Immature natural killer cell (primary cell): ENCODE data around the gene CPTP. TPM values are rescaled to one million over a fixed set of nuclear protein-coding genes. Genes with fewer than 3 reads are reported as not detected.
A peak's percentile ranks its signal among the peaks of the same experiment; 100 is the strongest.

Source experiments
- DNase-seq, 3 donors: peaks; one replicate each; pipeline ENCODE4 v3.0.0; 2022; ENCODE audit warnings: mixed read lengths in 1 of 3
- H3K27ac Mint-ChIP-seq, 6 donors: one replicate each; pipeline ENCODE4 v1.8.0; 2020; ENCODE audit warnings: mixed read lengths in 6 of 6, mild to moderate bottlenecking in 5 of 6, inconsistent platforms in 4 of 6, moderate library complexity in 3 of 6
- H3K27me3 Mint-ChIP-seq, 3 donors: one replicate each; pipeline ENCODE4 v1.8.0; 2020 to 2021; ENCODE audit warnings: low read depth in 3 of 3, mild to moderate bottlenecking in 3 of 3, mixed read lengths in 3 of 3, moderate library complexity in 3 of 3, inconsistent platforms in 1 of 3
- H3K36me3 Mint-ChIP-seq, 3 donors: one replicate each; pipeline ENCODE4 v1.8.0; 2020; ENCODE audit warnings: mixed read lengths in 3 of 3, inconsistent platforms in 2 of 3, mild to moderate bottlenecking in 2 of 3
- H3K4me1 Mint-ChIP-seq, 2 donors: one replicate each; pipeline ENCODE4 v1.8.0; 2020; ENCODE audit warnings: inconsistent platforms in 2 of 2, mild to moderate bottlenecking in 2 of 2, mixed read lengths in 2 of 2, moderate library complexity in 1 of 2
- H3K4me3 Mint-ChIP-seq, 5 donors: one replicate each; pipeline ENCODE4 v1.8.0; 2020; ENCODE audit warnings: mild to moderate bottlenecking in 5 of 5, mixed read lengths in 5 of 5, inconsistent platforms in 3 of 5, moderate library complexity in 3 of 5
- H3K9me3 Mint-ChIP-seq, 6 donors: one replicate each; pipeline ENCODE4 v1.8.0; 2020; ENCODE audit warnings: mild to moderate bottlenecking in 6 of 6, mixed read lengths in 6 of 6, inconsistent platforms in 4 of 6, moderate library complexity in 3 of 6
- polyA plus RNA-seq, 3 donors: library from polyadenylated mRNA; unstranded; fragments of 300-500 nt; fragmentation: Illumina TruSeq; gene quantifications; one replicate each; pipeline ENCODE4 v1.2.3, GENCODE V29; 2021

Gene CPTP
- polyA plus RNA-seq, 3 donors from 2014 or later, result 9.2 to 23.7 (median 10.5) TPM

GRCh38 chr1:1344655-1345361 is 20.2 kb downstream of the CPTP start:
- peaks cover 0 to 18% of the 10 kb centered on the region in 2 donors for H3K4me1 Mint-ChIP-seq
- no peak overlapping the region for H3K27ac Mint-ChIP-seq
- DNase-seq, result no peak
- peaks cover under 1 to 2% (median 2%) of the 10 kb centered on the region in 3 donors for H3K27me3 Mint-ChIP-seq
- peaks cover 0 to 5% (median 0%) of the 10 kb centered on the region in 3 donors for H3K36me3 Mint-ChIP-seq
- no peak overlapping the region for H3K4me3 Mint-ChIP-seq
- no peaks in the 10 kb centered on the region for H3K9me3 Mint-ChIP-seq

- H3K27me3 Mint-ChIP-seq, result peaks cover 0 to 2% (median 2%) of the 10 kb centered on the region in 3 donors
- no peak overlapping the region for H3K4me3 Mint-ChIP-seq
- H3K36me3 Mint-ChIP-seq, result peaks cover 0 to 5% (median 0%) of the 10 kb centered on the region in 3 donors
- H3K9me3 Mint-ChIP-seq, result no peaks in the 10 kb centered on the region
- no peak for DNase-seq
- H3K4me1 Mint-ChIP-seq, result peaks cover 0 to 18% of the 10 kb centered on the region in 2 donors
- H3K27ac Mint-ChIP-seq, result no peak overlapping the region
Measured at GRCh38 chr1:1345384-1345783, 20.8 kb downstream of the CPTP start.

GRCh38 chr1:1345860-1346500 is 21.4 kb downstream of the CPTP start:
- Mint-ChIP-seq H3K27ac (no peak overlapping the region), H3K4me3 (no peak overlapping the region), H3K27me3 (peaks cover 0 to 2% (median 2%) of the 10 kb centered on the region in 3 donors), H3K36me3 (peaks cover 0 to 3% (median 0%) of the 10 kb centered on the region in 3 donors), H3K9me3 (no peaks in the 10 kb centered on the region), H3K4me1 (peaks cover 0 to 15% of the 10 kb centered on the region in 2 donors)
- DNase-seq, result no peak

- Mint-ChIP-seq H3K4me3 (peak overlapping the region in 2 of 5 donors; percentile 53 to 68), H3K36me3 (no peaks in the 10 kb centered on the region)
- DNase-seq, result no peak
Measured at GRCh38 chr1:1346501-1346890, 21.9 kb downstream of the CPTP start.

GRCh38 chr1:1347026-1347595 is 22.5 kb downstream of the CPTP start:
- no peaks in the 10 kb centered on the region for H3K9me3 Mint-ChIP-seq
- H3K27ac Mint-ChIP-seq, result no peak overlapping the region
- H3K36me3 Mint-ChIP-seq, result no peaks in the 10 kb centered on the region

More at GRCh38 chr1:1346501-1346890, 21.9 kb downstream of the CPTP start:
- H3K27me3 Mint-ChIP-seq, result peaks cover 0 to 2% (median 0%) of the 10 kb centered on the region in 3 donors
- H3K9me3 Mint-ChIP-seq, result no peaks in the 10 kb centered on the region
- H3K4me1 Mint-ChIP-seq, result peaks cover 0 to 14% of the 10 kb centered on the region in 2 donors
- H3K27ac Mint-ChIP-seq, result no peak overlapping the region

GRCh38 chr1:1347663-1348419 is 23.2 kb downstream of the CPTP start:
- no peak for DNase-seq
- Mint-ChIP-seq H3K36me3 (no peaks in the 10 kb centered on the region), H3K9me3 (no peaks in the 10 kb centered on the region), H3K27ac (peak overlapping the region in 1 of 6 donors; percentile 25), H3K4me3 (peak overlapping the region; percentile 62 to 85 (median 71)), H3K4me1 (peaks cover 0 to 15% of the 10 kb centered on the region in 2 donors), H3K27me3 (peaks cover 2 to 3% (median 3%) of the 10 kb centered on the region in 3 donors)

More at GRCh38 chr1:1347026-1347595, 22.5 kb downstream of the CPTP start:
- H3K4me1 Mint-ChIP-seq, result peaks cover 0 to 14% of the 10 kb centered on the region in 2 donors
- peaks cover 0 to 2% (median 0%) of the 10 kb centered on the region in 3 donors for H3K27me3 Mint-ChIP-seq
- DNase-seq, result no peak
- H3K4me3 Mint-ChIP-seq, result peak overlapping the region in 4 of 5 donors; percentile 42 to 68 (median 50)

- DNase-seq, result no peak
- Mint-ChIP-seq H3K36me3 (no peaks in the 10 kb centered on the region), H3K27me3 (peaks cover 2 to 4% (median 3%) of the 10 kb centered on the region in 3 donors), H3K4me1 (peaks cover 0 to 15% of the 10 kb centered on the region in 2 donors), H3K27ac (peak overlapping the region in 2 of 6 donors; percentile 32 to 69), H3K9me3 (no peaks in the 10 kb centered on the region), H3K4me3 (peak overlapping the region; percentile 65 to 85 (median 71))
Measured at GRCh38 chr1:1348420-1349255, 24.0 kb downstream of the CPTP start.

GRCh38 chr1:1349256-1350012 is 24.8 kb downstream of the CPTP start, which contains the start of gene DVL1:
TSS of gene DVL1 (minus strand) at chr1:1349418. CDS start at chr1:1349065, 353 bp downstream.
- DNase-seq, result peak; percentile 83 to 86 (median 85)
- Mint-ChIP-seq H3K4me1 (peaks cover 0 to 17% of the 10 kb centered on the region in 2 donors), H3K9me3 (no peaks in the 10 kb centered on the region), H3K27me3 (peaks cover 2 to 4% (median 3%) of the 10 kb centered on the region in 3 donors), H3K36me3 (no peaks in the 10 kb centered on the region), H3K4me3 (peak within 1 kb of the TSS; percentile 65 to 85 (median 71)), H3K27ac (peak within 1 kb of the TSS in 2 of 6 donors; percentile 32 to 69)

- no peak for DNase-seq
- Mint-ChIP-seq H3K4me1 (peaks cover 0 to 16% of the 10 kb centered on the region in 2 donors), H3K9me3 (no peaks in the 10 kb centered on the region), H3K4me3 (peak overlapping the region; percentile 54 to 76 (median 62)), H3K36me3 (no peaks in the 10 kb centered on the region), H3K27me3 (peaks cover 2 to 4% (median 3%) of the 10 kb centered on the region in 3 donors), H3K27ac (peak overlapping the region in 4 of 6 donors; percentile 45 to 83 (median 69))
Measured at GRCh38 chr1:1351511-1352427, 27.2 kb downstream of the CPTP start.

- Mint-ChIP-seq H3K9me3 (no peaks in the 10 kb centered on the region), H3K27ac (peak overlapping the region in 1 of 6 donors; percentile 62), H3K4me3 (peak overlapping the region in 4 of 5 donors; percentile 40 to 76 (median 58)), H3K27me3 (peaks cover 4 to 5% (median 4%) of the 10 kb centered on the region in 3 donors), H3K36me3 (no peaks in the 10 kb centered on the region), H3K4me1 (peaks cover 0 to 6% of the 10 kb centered on the region in 2 donors)
- DNase-seq, result no peak
Measured at GRCh38 chr1:1352786-1353388, 28.3 kb downstream of the CPTP start.
